GM10266 (cell line): ENCODE measurements around the gene PTGR2.

Experiments
- DNase-seq: peaks from one replicate; pipeline ENCODE4 v3.0.0; 2012; ENCODE audit errors: extremely low spot score
- CTCF ChIP-seq: IDR thresholded peaks from 2 replicates; pipeline ENCODE4 v1.5.1; 2012; ENCODE audit warnings: mild to moderate bottlenecking, low read depth; ENCODE audit not compliant: control insufficient read depth, insufficient read depth; ENCODE audit errors: missing control alignments

PTGR2 gene

GRCh38 chr14:73924337-73924736, 72.7 kb downstream of the PTGR2 start:
- TF ChIP-seq CTCF, result no peak

More at GRCh38 chr14:73924337-73924736, 72.7 kb downstream of the PTGR2 start:
- DNase-seq, result no peak
